ENCODE measurements around the gene WWOX. TPM values are rescaled to one million over a fixed set of nuclear protein-coding genes. Genes with fewer than 3 reads are reported as not detected.

The WWOX gene
- total and polyA plus RNA-seq, 2 of the 13 experiments (the other 11 are each of a cell fraction or from before 2014, with no cell fraction given) = 9.1 to 37.4 TPM

GRCh38 chr16:78133919-78134318, 34.5 kb downstream of the WWOX start (continued):
- TF ChIP-seq KLF15 (CRISPR knock-in tag; IDR thresholded peaks at IDR 0.05; ENCODE audit: borderline replicate concordance) = no peak
- TF ChIP-seq ZNF589 (CRISPR knock-in tag; conservative IDR thresholded peaks at IDR 0.05) = no peak
- no peak; the same call in 1 of the 2 replicates for TF ChIP-seq PHF21A (CRISPR knock-in tag; IDR thresholded peaks at IDR 0.05)
- TF ChIP-seq HIC2 (CRISPR knock-in tag; IDR thresholded peaks at IDR 0.05; ENCODE audit: low read depth) = no peak
- no peak for TF ChIP-seq ZNF318 (CRISPR knock-in tag; IDR thresholded peaks at IDR 0.05)
- TF ChIP-seq CBX2 (IDR thresholded peaks at IDR 0.05; ENCODE audit: low read depth, low read length) = no peak
- TF ChIP-seq CBX2 (CRISPR knock-in tag; IDR thresholded peaks at IDR 0.05; ENCODE audit: low read depth) = no peak
- TF ChIP-seq HMGXB3 (CRISPR knock-in tag; IDR thresholded peaks at IDR 0.05; ENCODE audit: borderline replicate concordance) = no peak
- peak; percentile 88 for TF ChIP-seq SAP130 (CRISPR knock-in tag; IDR thresholded peaks at IDR 0.05; ENCODE audit: low read depth)
- TF ChIP-seq ZNF850 (CRISPR knock-in tag; conservative IDR thresholded peaks at IDR 0.05) = no peak
- no peak for TF ChIP-seq ZHX1 (CRISPR knock-in tag; IDR thresholded peaks at IDR 0.05; ENCODE audit: low read depth)
- no peak for TF ChIP-seq ZFP90 (CRISPR knock-in tag; IDR thresholded peaks at IDR 0.05; ENCODE audit: borderline replicate concordance)
